ENCODE results near the gene CCDC90B. TPM values are rescaled to one million over a fixed set of nuclear protein-coding genes. Genes with fewer than 3 reads are reported as not detected.

CCDC90B gene
- total RNA-seq, 1 experiment from 2014 or later, result 51.2 TPM

- Histone ChIP-seq H3K27ac (ENCODE audit: low read depth, low read length, poor library complexity, severe bottlenecking) (no peak overlapping the region), H3K9me3 (ENCODE audit: low read depth, low read length, poor library complexity, severe bottlenecking) (no peaks in the 10 kb centered on the region), H3K36me3 (ENCODE audit: insufficient read depth, low read length, poor library complexity, severe bottlenecking) (no peaks in the 10 kb centered on the region), H3K27me3 (replicated peaks; ENCODE audit: insufficient read depth, low read depth, low read length, poor library complexity) (no peaks in the 10 kb centered on the region), H3K4me3 (ENCODE audit: low read depth, low read length, poor library complexity, severe bottlenecking) (no peak overlapping the region), H3K4me1 (ENCODE audit: insufficient read depth, low read length, poor library complexity, severe bottlenecking) (no peaks in the 10 kb centered on the region)
- TF ChIP-seq CTCF (conservative IDR thresholded peaks at IDR 0.05; ENCODE audit: low read depth, low read length) (no peak), EZH2 (IDR thresholded peaks at IDR 0.05; ENCODE audit: borderline replicate concordance, low read depth, low read length, poor library complexity, severe bottlenecking) (no peak)
- no peak for DNase-seq (ENCODE audit: low spot score)
- ChIA-PET POLR2A (ENCODE audit: low non-redundant PET) (no interaction called here), CTCF (no interaction called here)
- BruUV-seq (replicated peaks), result no TSS peak
- intact Hi-C loops (cut with micrococcal nuclease; ENCODE audit: unreplicated experiment), result no loop called here
These were observed 62.7 kb downstream of the CCDC90B start for GRCh38 chr11:83223457-83223856.

GRCh38 chr11:83222499-83222898, 63.7 kb downstream of the CCDC90B start:
- no peak for TF ChIP-seq CTCF (conservative IDR thresholded peaks at IDR 0.05; ENCODE audit: low read depth, low read length)
- no peak for TF ChIP-seq EZH2 (IDR thresholded peaks at IDR 0.05; ENCODE audit: borderline replicate concordance, low read depth, low read length, poor library complexity, severe bottlenecking)
- Histone ChIP-seq H3K4me3 (ENCODE audit: low read depth, low read length, poor library complexity, severe bottlenecking) (no peak overlapping the region), H3K4me1 (ENCODE audit: insufficient read depth, low read length, poor library complexity, severe bottlenecking) (no peaks in the 10 kb centered on the region), H3K9me3 (ENCODE audit: low read depth, low read length, poor library complexity, severe bottlenecking) (no peaks in the 10 kb centered on the region), H3K27ac (ENCODE audit: low read depth, low read length, poor library complexity, severe bottlenecking) (no peak overlapping the region), H3K36me3 (ENCODE audit: insufficient read depth, low read length, poor library complexity, severe bottlenecking) (no peaks in the 10 kb centered on the region), H3K27me3 (replicated peaks; ENCODE audit: insufficient read depth, low read depth, low read length, poor library complexity) (no peaks in the 10 kb centered on the region)
- ChIA-PET POLR2A (ENCODE audit: low non-redundant PET) (no interaction called here), CTCF (no interaction called here)
- intact Hi-C loops (cut with micrococcal nuclease; ENCODE audit: unreplicated experiment), result no loop called here
- DNase-seq (ENCODE audit: low spot score), result no peak
- no TSS peak for BruUV-seq (replicated peaks)

GRCh38 chr11:83221694-83222093, 64.5 kb downstream of the CCDC90B start:
- no peak for TF ChIP-seq CTCF (conservative IDR thresholded peaks at IDR 0.05; ENCODE audit: low read depth, low read length)
- TF ChIP-seq EZH2 (IDR thresholded peaks at IDR 0.05; ENCODE audit: borderline replicate concordance, low read depth, low read length, poor library complexity, severe bottlenecking), result no peak
- intact Hi-C loops (cut with micrococcal nuclease; ENCODE audit: unreplicated experiment), result no loop called here
- Histone ChIP-seq H3K4me3 (ENCODE audit: low read depth, low read length, poor library complexity, severe bottlenecking) (no peak overlapping the region), H3K27ac (ENCODE audit: low read depth, low read length, poor library complexity, severe bottlenecking) (no peak overlapping the region), H3K36me3 (ENCODE audit: insufficient read depth, low read length, poor library complexity, severe bottlenecking) (no peaks in the 10 kb centered on the region), H3K4me1 (ENCODE audit: insufficient read depth, low read length, poor library complexity, severe bottlenecking) (no peaks in the 10 kb centered on the region), H3K27me3 (replicated peaks; ENCODE audit: insufficient read depth, low read depth, low read length, poor library complexity) (no peaks in the 10 kb centered on the region), H3K9me3 (ENCODE audit: low read depth, low read length, poor library complexity, severe bottlenecking) (no peaks in the 10 kb centered on the region)
- POLR2A ChIA-PET (ENCODE audit: low non-redundant PET), result no interaction called here
- DNase-seq (ENCODE audit: low spot score), result no peak
- CTCF ChIA-PET, result interaction anchor here (1.3 kb wide), 1 partner anchor 28 kb away, joined by 3 read pairs; no protein-coding TSS in a partner anchor
- BruUV-seq (replicated peaks), result no TSS peak
